HUES64 (cell line): ENCODE results near the gene SPINK2. TPM values are rescaled to one million over a fixed set of nuclear protein-coding genes. Genes with fewer than 3 reads are reported as not detected.

Source experiments
- H3K27ac ChIP-seq: 2 replicates; pipeline ENCODE4 v1.7.0; 2013; ENCODE audit warnings: low read depth, low read length, inconsistent platforms
- H3K27me3 ChIP-seq: 2 replicates; pipeline ENCODE4 v1.6.1; 2013; ENCODE audit warnings: mild to moderate bottlenecking, low read length; ENCODE audit not compliant: insufficient read depth
- H3K36me3 ChIP-seq: 2 replicates; pipeline ENCODE4 v1.6.1; 2013; ENCODE audit warnings: mild to moderate bottlenecking, low read length; ENCODE audit not compliant: insufficient read depth
- H3K4me1 ChIP-seq: 2 replicates; pipeline ENCODE4 v1.6.1; 2013; ENCODE audit warnings: mild to moderate bottlenecking, low read length, moderate library complexity; ENCODE audit not compliant: insufficient read depth
- H3K4me3 ChIP-seq: 2 replicates; pipeline ENCODE4 v1.5.1; 2013; ENCODE audit warnings: mild to moderate bottlenecking, low read length, moderate library complexity
- H3K9ac ChIP-seq: 2 replicates; pipeline ENCODE4 v1.6.1; 2013; ENCODE audit warnings: mild to moderate bottlenecking, low read depth, low read length
- H3K9me3 ChIP-seq: 2 replicates; pipeline ENCODE4 v1.6.1; 2013; ENCODE audit warnings: low read depth, low read length; ENCODE audit not compliant: insufficient read depth
- WGBS: fragments of 150-250, 120-280 bp; methylation state at CpG from one replicate; pipeline ENCODE4 v1.1.7; 2013; ENCODE audit warnings: missing lambda C conversion rate; 5-methylcytosine and 5-hydroxymethylcytosine counted together
- polyA plus RNA-seq, 2 experiments: library from polyadenylated mRNA; stranded (reverse); fragments of 50-300 nt; gene quantifications; one replicate each; pipeline ENCODE4 v1.2.3, GENCODE V29; 2013

SPINK2 gene
- polyA plus RNA-seq (2013, experiment 1 of 2): 1.3 TPM
- 0.89 TPM for polyA plus RNA-seq (2013, experiment 2 of 2)

GRCh38 chr4:56821381-56822243, at the start of gene SPINK2:
SPINK2 (minus strand) TSS chr4:56821701; CDS start chr4:56821662, 39 bp downstream.
- Histone ChIP-seq H3K36me3 (no peaks in the 10 kb centered on the region), H3K4me3 (peak within 1 kb of the TSS; percentile 64)

GRCh38 chr4:56870946-56871345, 49.4 kb upstream of the SPINK2 start:
- Histone ChIP-seq H3K27me3 (no peaks in the 10 kb centered on the region), H3K9ac (no peak overlapping the region), H3K4me3 (no peak overlapping the region), H3K9me3 (no peaks in the 10 kb centered on the region), H3K36me3 (no peaks in the 10 kb centered on the region), H3K4me1 (peaks cover 17% of the 10 kb centered on the region), H3K27ac (no peak overlapping the region)
- WGBS: 81% methylated on average over 4 of the region's 4 CpGs

More at GRCh38 chr4:56821381-56822243, at the start of gene SPINK2:
- H3K9me3 ChIP-seq: no peaks in the 10 kb centered on the region
- peaks cover 4% of the 10 kb centered on the region; the same call in 1 of the 2 replicates for H3K4me1 ChIP-seq
- H3K9ac ChIP-seq: peak within 1 kb of the TSS; percentile 47; the same call in 1 of the 2 replicates
- H3K27me3 ChIP-seq: peaks cover 30% of the 10 kb centered on the region
- 1% methylated on average over 55 of the region's 58 CpGs for WGBS
- no peak within 1 kb of the TSS for H3K27ac ChIP-seq

- Histone ChIP-seq H3K9me3 (no peaks in the 10 kb centered on the region), H3K36me3 (no peaks in the 10 kb centered on the region), H3K27ac (no peak overlapping the region), H3K4me1 (peaks cover 6% of the 10 kb centered on the region), H3K4me3 (no peak overlapping the region), H3K27me3 (no peaks in the 10 kb centered on the region), H3K9ac (no peak overlapping the region)
- 93% methylated on average over 7 of the region's 7 CpGs for WGBS
Measured at GRCh38 chr4:56863441-56864139, 42.1 kb upstream of the SPINK2 start.

- no peaks in the 10 kb centered on the region for H3K36me3 ChIP-seq
- WGBS: 26% methylated on average over 1 of the region's 1 CpG
- H3K9ac ChIP-seq: no peak overlapping the region
- no peaks in the 10 kb centered on the region for H3K27me3 ChIP-seq
- peaks cover 6% of the 10 kb centered on the region for H3K4me1 ChIP-seq
- H3K9me3 ChIP-seq: no peaks in the 10 kb centered on the region
- 0 out of 2 replicates have a peak overlapping the region, but pooled peaks have one; percentile 13 for H3K27ac ChIP-seq
- H3K4me3 ChIP-seq: no peak overlapping the region
Measured at GRCh38 chr4:56861360-56861759, 39.9 kb upstream of the SPINK2 start.

DNA sequence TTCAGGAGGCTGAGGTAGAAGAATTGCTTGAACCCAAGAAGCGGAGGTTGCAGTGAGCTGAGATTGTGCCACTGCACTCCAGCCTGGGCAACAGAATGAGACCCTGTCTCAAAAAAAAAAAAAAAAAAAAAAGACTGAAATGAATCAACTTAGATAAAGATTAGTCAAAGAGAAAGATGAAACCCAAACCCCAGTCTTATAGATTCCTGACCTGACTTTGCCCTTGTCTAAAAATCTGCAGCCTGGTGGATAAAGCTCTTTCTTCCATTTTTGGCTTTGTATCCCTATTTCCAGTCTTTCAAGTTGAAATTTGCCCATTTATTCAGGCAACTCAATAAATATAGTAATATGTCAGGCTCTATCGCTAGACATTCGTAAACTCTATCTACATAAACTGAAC, 39.3 kb upstream of the SPINK2 start:
- peaks cover 6% of the 10 kb centered on the region for H3K4me1 ChIP-seq
- H3K9ac ChIP-seq: no peak overlapping the region
- no peak overlapping the region for H3K4me3 ChIP-seq
- H3K36me3 ChIP-seq: no peaks in the 10 kb centered on the region
- no peaks in the 10 kb centered on the region for H3K27me3 ChIP-seq
- 99% methylated on average over 3 of the region's 3 CpGs for WGBS
- H3K27ac ChIP-seq: no peak overlapping the region
- no peaks in the 10 kb centered on the region for H3K9me3 ChIP-seq

GRCh38 chr4:56859841-56860240, 38.3 kb upstream of the SPINK2 start:
- Histone ChIP-seq H3K36me3 (no peaks in the 10 kb centered on the region), H3K9ac (no peak overlapping the region), H3K27me3 (no peaks in the 10 kb centered on the region), H3K9me3 (no peaks in the 10 kb centered on the region), H3K27ac (no peak overlapping the region), H3K4me1 (peaks cover 6% of the 10 kb centered on the region), H3K4me3 (no peak overlapping the region)
- 78% methylated on average over 5 of the region's 5 CpGs for WGBS

DNA sequence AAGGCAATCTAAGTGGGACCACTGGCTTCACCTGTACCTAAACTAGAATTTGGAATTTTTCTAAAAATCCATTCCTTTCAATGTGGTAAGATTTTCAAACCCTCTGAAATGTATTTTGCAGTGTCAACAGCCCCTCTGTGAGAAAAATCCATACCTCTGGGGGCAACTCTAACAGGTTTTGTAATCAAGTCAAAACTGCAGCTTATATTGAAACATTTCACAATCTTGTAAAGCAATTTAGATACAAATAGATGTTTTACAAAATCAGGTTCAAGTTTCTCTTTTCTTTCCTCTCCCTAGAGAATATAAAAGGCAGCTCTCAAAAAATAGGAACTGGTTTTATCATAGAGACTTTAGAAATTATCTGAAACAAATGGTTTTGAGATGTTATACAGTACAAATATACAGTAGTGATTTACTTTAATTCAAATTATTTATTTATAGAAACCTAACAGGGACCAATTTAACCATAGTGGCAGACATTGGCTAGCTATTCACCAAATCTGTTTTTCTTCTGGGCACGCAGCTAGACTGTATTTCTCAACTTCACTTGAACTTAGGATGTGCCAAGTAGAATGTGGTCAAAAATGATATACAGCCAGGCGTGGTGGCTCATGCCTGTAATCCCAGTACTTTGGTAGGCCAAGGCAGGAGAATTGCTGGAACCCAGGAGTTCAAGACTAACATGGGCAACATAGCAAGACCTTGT, 36.3 kb upstream of the SPINK2 start:
- no peaks in the 10 kb centered on the region for H3K27me3 ChIP-seq

DNA sequence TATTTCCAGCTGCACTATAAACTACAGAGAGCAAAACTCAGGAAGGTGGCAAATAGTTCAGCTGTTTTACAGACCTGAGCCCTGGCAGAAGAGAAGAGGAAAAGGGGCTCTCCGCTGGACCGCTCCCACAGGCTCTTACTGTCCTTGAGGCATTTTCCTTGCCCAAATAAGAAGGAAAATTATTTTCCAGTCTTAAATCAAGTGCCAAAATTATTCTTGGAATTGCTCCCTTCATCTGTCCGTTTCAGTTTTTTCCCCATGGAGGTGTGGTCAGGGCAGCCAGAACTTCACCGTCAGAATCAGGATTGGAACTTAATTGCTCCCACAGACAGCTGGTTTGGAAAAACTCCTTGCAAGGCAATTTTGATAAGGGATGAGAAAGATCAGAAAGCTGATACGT, 35.2 kb upstream of the SPINK2 start:
- Histone ChIP-seq H3K9me3 (no peaks in the 10 kb centered on the region), H3K4me1 (peaks cover 6% of the 10 kb centered on the region), H3K27ac (no peak overlapping the region), H3K9ac (no peak overlapping the region), H3K36me3 (no peaks in the 10 kb centered on the region), H3K27me3 (no peaks in the 10 kb centered on the region), H3K4me3 (no peak overlapping the region)
- 86% methylated on average over 5 of the region's 5 CpGs for WGBS

More for the DNA sequence above, 36.3 kb upstream of the SPINK2 start:
- no peaks in the 10 kb centered on the region for H3K9me3 ChIP-seq
- no peak overlapping the region for H3K27ac ChIP-seq
- H3K36me3 ChIP-seq: no peaks in the 10 kb centered on the region
- H3K4me3 ChIP-seq: no peak overlapping the region
- 96% methylated on average over 2 of the region's 2 CpGs for WGBS
- peaks cover 6% of the 10 kb centered on the region for H3K4me1 ChIP-seq
- no peak overlapping the region for H3K9ac ChIP-seq

DNA sequence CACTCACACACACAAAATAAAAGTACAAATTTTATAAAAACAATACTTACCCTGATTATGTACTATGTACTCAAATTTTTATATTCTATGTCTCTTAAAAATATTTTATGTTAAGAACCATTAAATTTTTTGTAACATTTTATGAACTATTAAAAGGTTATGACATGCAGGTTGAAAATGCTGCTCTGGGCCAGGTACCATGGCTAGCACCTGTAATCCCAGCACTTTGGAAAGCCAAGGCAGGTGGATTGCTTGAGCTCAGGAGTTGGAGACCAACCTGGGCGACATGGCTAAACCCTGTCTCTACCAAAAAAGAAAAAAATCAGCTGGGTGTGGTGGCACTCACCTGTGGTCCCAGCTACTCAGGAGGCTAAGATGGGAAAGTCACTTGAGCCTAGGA, 29.4 kb upstream of the SPINK2 start:
- 100% methylated on average over 1 of the region's 1 CpG for WGBS
- Histone ChIP-seq H3K4me1 (no peaks in the 10 kb centered on the region), H3K27ac (no peak overlapping the region), H3K4me3 (no peak overlapping the region), H3K27me3 (peaks cover 16% of the 10 kb centered on the region), H3K9ac (no peak overlapping the region), H3K9me3 (no peaks in the 10 kb centered on the region), H3K36me3 (no peaks in the 10 kb centered on the region)

- peaks cover 47% of the 10 kb centered on the region for H3K27me3 ChIP-seq
- peak overlapping the region; percentile 15; the same call in 1 of the 2 replicates for H3K27ac ChIP-seq
- 49% methylated on average over 3 of the region's 4 CpGs for WGBS
- peak overlapping the region; percentile 18; the same call in 1 of the 2 replicates for H3K4me3 ChIP-seq
- no peaks in the 10 kb centered on the region for H3K36me3 ChIP-seq
- peaks cover 20% of the 10 kb centered on the region for H3K4me1 ChIP-seq
- no peaks in the 10 kb centered on the region for H3K9me3 ChIP-seq
- no peak overlapping the region for H3K9ac ChIP-seq
Measured at GRCh38 chr4:56844802-56845580, 23.5 kb upstream of the SPINK2 start.
